Stimulated activated CD8-positive, alpha-beta memory T cell treated with anti-CD3 and anti-CD28 coated beads, Interleukin-12 subunit alpha, Interleukin-12 subunit beta, amount 100 ng/mL, for 4 hours (primary cell): ENCODE results near the gene HNRNPUL2.
A peak's percentile ranks its signal among the peaks of the same experiment; 100 is the strongest.
"Not testable (repeated sequence)": the region's sequence is repeated elsewhere in the genome, so short reads cannot be mapped to it uniquely, and the experiment has no call there.

ENCODE experiments used
- DNase-seq: peaks from one replicate; pipeline ENCODE4 v3.0.0-alpha.2; 2020; ENCODE audit warnings: low read depth

HNRNPUL2 gene

DNA sequence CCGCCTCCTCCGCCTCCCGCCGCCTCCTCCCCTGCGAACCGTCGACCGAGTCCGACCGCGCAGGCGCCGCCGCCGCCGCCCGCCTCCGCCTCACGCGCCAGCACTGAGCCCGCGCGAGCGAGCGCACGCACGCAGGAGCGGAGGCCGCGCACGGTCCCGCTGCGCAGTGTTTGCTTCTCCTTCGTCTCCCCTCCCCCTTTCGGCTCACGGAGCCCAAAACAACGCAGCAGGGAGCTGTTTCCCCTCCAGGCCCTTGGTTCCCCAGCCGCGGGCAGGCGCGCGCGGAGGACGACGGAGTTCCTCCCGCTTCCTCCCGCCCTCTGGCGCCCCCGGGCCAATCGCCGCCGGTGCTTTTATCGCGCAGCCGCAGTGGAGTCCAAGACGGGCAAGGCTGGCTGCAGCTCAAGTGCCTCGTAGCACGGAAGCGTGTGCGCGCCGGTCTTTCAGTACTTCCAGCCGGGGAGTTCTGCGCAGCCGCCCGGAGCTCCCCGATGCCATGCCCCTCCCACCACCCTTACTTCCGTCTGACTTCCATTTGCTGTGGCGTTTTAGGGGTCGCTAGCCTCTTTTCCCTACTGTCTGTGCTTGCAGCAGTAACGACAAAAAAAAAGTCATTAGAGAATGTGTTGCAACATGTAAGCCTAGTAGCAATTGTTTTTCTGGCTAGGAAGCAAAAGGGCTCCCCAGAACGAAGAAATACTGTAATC, at the start of gene HNRNPUL2:
Gene HNRNPUL2 (minus strand): TSS at position 293 of the 707 bp plus-strand sequence. CDS start 301 bp downstream, outside the sequence.
- DNase-seq = peak; percentile 98

DNA sequence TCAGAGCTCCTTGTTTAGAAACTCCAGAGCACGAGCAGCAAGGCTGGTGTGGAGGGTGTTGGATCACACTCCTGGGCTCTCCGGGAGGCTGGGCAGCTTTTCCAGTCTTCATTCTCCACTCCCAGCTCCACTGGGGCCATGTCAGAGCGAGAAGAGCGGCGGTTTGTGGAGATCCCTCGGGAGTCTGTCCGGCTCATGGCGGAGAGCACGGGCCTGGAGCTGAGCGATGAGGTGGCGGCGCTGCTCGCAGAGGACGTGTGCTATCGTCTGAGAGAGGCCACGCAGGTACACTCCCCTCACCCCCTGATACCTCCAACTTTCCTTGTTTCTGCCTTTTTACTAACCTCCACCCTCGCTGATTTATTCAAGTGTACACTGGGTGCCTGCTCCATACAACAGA, 48.4 kb upstream of the HNRNPUL2 start:
- no peak for DNase-seq

DNA sequence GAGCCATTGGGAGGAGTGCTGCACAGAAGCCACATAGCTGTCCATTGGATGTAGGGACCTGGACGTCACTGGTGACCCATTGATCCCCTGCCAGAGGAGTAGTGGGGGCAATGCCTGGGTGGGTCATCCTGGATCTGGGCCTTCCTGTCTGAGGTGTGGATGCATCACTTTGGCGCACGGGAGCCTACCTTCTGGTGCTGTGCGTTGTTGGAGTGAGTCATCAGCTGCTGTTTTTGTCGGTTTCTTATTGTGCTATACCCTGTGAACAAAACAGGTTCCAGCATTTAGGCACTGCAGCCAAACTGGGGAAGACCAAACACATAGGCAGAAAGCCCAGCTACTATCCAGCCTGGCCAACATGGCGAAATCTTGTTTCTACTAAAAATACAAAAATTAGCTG, 47.1 kb upstream of the HNRNPUL2 start:
- DNase-seq = no peak

DNA sequence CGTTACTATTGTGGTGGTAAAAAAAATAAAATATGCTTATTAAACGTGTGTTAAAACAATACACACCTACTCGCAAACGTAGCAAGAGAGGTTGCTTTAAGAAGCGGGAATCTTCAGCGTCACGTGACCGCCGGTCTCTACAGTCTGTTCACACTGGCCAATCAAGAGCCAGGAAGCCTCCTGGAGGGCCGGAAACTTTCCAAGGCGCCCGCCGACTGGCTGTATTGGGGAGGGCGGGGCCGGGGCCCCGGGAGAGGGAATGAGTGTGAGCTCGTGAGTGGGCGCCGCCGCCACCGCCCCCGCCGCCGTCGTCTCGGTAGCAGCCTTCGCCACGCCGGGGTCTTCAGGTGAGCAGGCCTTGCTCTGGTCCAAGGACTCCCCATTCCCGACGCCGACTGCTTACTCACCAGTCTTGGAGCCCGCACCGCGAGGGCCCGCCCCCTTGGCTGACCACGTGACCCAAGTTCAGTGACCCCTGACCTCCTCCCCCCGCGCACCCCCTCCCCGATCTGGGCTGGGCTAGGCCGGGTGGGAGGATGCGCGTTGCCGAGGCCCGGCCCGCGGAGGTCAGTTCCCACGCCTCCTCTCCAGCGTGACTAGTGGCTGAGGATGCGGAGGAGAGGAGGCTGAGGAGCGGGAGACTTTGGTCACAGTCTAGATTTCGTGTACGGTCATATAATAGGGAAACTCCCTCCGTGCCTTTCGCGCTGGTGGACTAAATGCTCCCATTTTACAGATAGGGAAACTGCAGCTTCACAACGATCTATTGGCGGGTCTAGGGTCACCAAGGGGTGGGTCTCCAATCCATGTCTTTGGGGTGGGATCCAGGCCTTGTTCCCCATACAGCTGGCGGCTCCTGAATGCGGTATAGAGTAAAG, 44.1 kb upstream of the HNRNPUL2 start, which contains the start of gene TAF6L:
Gene TAF6L (plus strand): TSS at position 253 of the 878 bp plus-strand sequence. CDS start 4,388 bp downstream, outside the sequence.
- peak; percentile 85 for DNase-seq

DNA sequence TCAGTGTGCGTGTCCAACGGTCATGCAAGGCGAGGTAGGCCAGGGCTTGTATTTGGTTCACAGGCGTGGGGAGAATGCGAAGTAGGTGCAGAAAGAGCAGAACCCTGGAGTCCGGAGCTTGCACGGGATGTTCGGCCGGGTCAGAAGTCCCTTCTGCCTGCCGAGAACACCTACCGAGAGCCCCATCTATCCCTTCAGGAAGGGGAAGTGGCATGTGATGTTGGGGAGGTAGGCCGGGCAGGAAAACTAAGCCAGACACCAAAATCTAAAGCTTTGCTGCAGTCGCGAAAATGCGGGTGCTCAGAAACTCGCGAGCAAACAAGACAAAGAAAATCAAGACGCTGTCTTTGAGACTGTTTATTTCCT, 43.5 kb upstream of the HNRNPUL2 start:
- DNase-seq = no peak

DNA sequence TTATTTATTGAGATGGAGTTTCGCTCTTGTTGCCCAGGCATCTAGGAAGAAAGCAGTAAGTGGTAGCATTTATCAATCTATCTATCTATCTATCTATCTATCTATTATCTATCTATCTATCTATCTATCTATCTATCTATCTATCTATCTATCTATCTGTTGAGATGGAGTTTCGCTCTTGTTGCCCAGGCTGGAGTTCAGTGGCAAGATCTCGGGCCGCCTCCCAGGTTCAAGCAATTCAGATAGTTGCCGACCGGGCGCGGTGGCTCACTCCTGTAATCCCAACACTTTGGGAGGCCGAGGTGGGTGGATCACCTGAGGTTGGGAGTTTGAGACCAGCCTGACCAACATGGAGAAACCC, 33.6 kb upstream of the HNRNPUL2 start:
- not testable (repeated sequence) for DNase-seq

DNA sequence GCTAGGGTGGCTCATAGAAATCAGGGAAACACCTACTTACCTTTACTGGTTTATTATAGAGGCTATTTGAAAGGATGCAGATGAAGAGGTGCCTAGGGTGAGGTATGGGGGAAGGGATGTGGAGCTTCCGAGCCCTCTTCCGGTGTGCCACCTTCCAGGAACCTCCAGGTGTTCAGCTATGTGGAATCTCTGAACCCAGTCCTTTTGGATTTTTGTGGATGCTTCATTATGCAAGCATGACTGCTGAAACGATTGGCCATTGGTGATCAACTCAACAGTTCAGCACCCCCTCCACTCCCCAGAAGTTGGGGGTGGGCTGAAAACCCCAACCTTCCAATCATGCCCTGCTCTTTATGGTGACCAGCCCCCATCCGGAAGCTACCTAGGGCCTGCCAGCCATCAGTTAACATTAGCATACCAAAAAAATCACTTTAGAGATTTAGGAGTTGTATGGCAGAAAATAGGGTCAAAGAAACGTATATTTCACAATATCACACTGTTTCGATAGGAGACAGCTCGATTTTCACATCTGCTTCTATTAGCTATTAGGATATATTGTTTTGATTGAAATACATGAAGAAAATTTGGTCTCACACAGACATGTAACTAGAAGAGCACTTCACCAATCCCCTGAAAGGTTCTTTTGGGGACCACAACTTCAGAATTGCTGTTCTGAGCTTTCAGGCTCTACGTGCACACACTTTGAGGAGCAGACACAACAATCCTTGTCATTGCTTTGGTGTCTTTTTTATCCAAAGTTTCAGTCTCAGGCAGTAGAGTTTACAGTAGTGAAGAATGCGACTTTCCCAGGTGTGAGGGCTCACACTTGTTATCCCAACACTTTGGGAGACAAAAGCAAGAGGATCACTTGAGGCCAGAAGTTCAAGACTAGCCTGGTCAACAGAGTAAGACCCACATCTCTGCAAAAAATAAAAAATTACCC, 30.9 kb upstream of the HNRNPUL2 start:
- no peak for DNase-seq

DNA sequence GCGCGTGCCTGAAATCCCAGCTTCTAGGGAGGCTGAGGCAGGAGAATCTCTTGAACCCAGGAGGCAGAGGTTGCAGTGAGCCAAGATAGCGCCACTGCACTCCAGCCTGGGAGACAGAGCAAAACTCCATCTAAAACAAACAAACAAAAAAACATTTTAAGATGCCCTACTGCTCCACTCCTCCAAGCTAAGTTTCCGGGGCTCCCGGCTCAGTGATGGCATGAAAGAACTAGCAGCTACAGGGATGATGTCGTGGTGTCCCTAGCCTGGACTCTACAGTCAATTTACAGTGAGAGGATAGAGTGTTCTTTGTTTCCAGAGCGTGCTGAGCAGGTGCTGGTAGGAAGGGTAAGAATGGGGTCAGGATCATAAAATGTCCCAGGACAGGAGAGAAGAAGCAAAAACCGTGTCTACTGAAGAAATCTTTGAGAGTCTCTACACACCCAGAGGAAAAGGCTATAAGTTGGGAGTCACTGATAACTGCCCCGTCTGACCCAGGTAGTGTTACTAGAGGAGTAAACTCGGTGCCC, 27.9 kb upstream of the HNRNPUL2 start:
- no peak for DNase-seq

DNA sequence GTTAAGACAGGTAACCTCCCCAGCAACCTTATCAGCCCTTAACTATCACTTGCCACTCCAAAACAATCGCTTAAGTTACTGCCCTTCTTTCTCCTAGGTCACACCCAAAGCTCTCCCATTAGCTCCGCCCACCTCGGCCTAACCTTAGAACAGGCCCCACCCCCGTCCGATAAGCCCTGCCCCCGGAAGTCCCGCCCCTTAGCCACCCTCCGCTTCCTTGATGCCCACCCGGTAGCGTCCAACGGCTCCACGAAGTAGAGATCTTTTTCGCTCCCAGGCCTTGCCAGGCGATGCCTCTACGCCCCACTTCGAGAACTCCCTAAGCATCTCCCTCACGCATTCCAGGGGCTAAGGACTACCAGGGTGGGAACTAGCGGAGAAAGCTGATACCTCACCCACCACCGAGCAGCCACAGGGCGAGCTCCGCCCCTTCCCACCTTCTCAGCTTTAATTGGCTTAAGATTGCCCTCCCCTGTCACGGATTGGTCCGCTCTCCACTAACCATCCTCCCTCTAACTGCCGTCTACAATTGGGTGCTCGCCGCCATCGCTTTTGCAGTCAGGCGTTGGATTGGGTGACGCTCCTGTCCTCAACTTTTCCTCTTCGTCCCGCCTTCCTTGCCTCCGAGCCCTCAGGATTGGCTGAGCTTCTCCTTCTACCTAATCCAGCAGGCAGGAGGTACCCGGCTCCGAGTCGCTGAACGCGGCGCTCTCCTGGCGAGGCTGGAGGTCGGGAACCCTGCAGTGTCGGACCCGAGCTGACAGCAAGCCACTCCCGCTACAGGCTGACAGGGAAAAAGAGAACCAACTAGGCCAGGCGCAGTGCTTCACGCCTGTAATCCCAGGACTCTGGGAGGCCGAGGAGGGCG, 26.7 kb upstream of the HNRNPUL2 start, which contains the start of gene ZBTB3:
Gene ZBTB3 (minus strand): TSS at position 425 of the 868 bp plus-strand sequence. CDS start 496 bp downstream, outside the sequence.
- peak; percentile 89 for DNase-seq

DNA sequence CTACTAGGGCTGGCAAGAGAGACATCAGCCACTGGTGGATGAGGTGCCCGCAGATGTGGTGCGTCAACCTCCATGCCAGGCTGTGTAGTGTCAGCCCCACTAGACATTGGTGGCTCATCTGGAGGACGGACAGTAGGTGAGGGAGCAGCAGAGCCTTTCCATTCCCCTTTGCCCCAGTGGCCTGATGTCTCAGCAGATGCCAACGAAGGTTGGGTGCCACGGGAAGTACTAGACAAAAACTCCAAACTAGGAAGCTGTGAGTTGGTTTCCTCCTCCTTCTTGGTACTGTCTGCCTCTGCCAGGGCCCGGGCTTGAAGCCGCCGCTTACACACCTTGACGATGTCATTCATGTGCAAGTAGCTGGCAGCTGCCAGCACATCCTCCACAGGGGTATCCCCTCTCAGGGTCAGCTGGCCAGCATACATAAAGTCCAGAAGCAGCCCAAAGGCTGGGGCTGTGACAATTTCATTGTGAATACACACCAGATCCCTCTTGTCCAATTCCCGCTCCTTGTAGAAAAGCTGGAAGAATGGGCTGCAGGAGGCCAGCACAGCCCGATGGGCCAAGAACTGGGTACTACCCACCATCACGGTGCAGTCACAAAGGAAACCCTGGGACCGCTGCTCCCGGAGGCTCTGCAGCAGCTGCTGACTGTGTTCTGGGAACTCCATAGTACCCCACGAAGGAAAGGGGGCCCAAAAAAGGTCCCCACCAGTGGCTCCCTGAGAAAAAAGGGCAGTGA, 25.9 kb upstream of the HNRNPUL2 start:
- no peak for DNase-seq

DNA sequence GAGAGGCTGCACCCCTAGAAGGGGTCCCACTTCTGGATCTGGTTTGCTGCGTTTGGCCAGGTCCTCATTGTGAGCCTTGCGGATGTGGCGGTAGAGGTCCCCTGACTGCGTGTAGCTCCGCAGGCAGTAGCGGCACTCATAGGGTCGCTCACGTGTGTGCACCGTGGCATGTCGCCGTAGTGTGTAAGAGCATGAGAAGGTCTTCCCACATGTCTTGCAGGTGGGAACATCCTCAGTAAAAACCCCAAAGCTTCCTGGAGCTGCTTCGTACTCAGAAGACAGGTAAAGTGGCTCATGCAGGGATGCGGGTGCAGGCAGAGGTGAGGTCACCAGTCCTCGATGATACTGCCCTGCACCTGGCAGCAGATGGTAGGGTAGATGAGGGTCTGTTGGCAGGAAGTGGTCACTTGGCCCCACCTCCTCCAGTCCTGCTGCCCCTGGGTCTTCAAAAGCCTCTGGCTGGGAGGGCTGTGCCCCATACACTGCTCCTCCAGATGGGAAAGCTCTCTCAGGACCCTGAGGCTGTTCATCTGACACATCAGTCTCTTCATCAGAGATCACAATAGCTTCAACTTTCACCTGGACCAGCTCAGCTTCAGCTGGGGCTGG, 25.0 kb upstream of the HNRNPUL2 start:
- DNase-seq = no peak

DNA sequence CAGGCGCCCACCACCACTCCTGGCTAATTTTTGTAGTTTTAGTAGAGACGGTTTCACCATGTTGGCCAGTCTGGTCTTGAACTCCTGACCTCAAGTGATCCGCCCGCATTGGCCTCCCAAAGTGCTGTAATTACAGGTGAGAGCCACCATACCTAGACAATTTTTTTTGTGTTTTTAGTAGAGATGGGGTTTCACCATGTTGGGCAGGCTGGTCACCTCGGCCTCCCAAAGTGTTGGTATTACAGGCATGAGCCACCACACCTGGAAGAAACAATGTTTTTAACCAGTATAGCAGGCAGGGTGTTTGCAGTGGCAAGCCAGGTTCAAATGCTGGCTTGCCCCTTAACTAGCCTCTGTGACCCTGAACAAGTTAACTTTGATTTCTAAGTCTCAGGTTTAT, 22.7 kb upstream of the HNRNPUL2 start:
- not testable (repeated sequence) for DNase-seq

DNA sequence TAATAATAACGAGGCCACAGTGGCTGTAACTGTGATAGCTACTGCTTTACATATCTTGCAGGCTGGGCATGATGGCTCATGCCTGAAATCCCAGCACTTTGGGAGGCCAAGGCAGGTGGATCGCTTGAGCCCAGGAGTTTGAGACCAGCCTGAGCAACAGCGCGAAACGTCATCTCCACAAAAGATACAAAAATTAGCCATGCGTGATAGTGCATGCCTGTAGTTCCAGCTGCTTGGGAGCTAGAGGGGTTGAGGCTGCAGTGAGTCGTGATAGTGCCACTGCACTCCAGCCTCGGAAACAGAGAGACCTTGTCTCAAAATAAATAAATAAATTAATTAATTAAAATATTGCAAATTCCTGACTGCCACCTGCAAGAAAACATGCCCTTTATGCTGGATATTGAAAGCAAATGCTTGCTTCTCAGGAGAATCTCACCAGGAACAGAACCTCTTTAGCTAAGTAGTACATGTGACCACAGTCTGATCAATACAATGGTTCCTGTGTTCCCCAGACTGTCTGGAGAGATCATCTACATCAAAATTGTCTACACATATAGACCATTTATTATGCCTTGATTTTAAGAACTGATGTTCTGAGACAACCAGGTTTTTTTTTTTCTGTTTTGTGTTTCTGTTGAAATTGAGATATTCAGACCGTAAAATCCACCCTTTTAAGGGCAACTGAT, 20.4 kb upstream of the HNRNPUL2 start:
- DNase-seq = no peak

DNA sequence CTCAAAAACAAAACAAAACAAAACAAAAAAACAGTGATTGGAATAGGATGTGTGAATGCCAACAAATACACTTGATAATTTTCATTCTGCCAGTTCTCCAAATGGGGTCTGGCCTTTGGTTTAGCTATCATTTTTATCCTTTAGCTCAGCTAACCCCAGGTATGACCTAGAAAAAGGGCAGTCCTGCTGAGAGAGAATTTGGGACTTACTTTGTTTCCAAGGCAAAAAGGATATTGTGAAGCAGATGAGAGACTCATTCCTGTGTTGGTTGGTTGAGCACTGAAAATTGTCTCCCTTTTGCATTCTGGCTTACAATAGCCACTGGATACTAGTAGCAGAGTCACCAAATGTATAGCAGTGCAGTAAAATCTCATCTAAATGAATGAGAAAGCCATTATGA, 9.9 kb upstream of the HNRNPUL2 start:
- no peak for DNase-seq

DNA sequence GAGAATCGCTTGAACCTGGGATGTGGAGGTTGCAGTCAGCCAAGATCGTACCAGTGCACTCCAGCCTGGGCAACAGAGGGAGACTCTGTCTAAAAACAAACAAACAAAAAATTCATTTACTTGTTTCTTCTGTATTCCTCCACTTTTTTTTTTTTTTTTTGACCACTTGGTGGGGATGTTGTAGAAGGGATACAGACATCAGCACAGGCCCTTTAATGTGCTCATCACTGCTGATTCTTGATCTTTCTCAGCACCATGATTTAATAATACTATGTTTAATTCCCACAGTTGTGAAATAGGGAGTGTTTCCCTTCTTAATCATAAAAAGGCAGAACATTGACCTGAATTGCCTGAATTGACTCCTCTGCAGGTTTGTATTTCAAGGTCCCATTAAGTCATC, 5.6 kb upstream of the HNRNPUL2 start:
- no peak for DNase-seq

DNA sequence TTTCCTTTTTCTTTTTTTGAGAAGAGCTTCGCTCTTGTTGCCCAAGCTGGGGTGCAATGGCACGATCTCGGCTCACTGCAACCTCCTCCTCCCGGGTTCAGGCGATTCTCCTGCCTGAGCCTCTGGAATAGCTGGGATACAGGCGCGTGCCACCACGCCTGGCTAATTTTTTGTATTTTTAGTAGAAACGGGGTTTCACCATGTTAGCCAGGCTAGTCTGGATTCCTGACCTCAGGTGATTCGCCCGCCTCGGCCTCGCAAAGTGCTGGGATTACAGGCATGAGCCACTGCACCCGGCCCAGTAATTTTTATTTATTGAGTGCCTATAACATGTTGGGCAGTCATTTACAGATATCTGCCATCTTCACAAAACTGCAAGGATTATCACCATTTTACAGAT, 2.8 kb upstream of the HNRNPUL2 start:
- DNase-seq = not testable (repeated sequence)

DNA sequence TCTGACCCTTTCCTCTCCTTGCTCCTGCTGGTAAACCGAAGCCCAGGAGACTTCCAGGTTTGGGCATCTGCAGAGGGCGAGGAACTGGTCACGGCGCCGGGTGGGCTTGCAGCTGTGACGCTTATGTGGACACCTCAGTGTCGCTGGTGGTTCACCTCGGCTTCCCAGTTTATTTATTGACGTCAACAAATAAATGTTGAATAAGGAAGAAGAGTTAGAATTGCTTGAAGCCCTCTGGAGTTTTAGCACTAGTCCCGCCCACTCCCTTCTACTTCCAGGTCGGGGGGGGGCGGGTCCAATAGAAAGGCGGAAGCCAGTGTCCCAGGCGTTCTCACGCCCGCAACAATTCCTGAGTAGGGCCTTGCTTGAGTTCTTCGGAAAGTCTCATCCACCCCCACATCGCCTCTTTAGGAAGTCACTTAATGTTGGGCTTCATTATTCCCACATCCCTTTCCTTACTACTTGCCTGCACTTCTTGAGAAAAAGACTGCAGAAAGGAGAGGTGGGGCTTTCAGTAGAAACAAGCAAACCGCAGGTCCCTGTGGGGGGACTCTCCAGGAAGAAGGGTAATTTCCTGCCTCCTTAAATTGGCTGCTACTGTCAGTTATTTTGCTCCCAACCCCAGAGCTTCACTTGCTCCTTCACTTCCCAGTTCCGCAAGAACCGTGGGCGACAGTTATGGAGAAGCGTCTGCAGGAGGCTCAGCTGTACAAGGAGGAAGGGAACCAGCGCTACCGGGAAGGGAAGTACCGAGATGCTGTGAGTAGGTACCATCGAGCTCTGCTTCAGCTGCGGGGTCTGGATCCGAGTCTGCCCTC, 1.1 kb upstream of the HNRNPUL2 start, which contains the start of gene TTC9C:
Gene TTC9C (plus strand): TSS at position 316 of the 818 bp plus-strand sequence. CDS start 363 bp downstream, at position 679.
- peak; percentile 69 for DNase-seq

DNA sequence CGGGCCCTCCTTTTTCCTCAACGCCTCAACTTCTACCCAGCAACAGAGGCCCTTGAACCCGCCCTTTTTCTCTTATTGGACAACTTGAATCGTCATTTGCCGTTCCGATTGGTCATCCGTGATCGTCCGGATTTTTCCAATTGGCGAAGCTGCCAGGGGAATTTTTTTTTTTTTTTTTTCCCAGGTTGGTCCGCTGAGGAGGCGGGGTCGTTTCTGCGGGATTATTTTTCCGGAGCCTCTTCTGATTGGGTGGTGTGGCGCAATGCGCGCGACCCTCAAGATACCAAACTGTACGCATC, 564 bp upstream of the HNRNPUL2 start:
- peak; percentile 63 for DNase-seq
